Fibroblast of the aortic adventitia (primary cell): ENCODE data around the gene VPS35L. TPM values are rescaled to one million over a fixed set of nuclear protein-coding genes. Genes with fewer than 3 reads are reported as not detected.

Source experiments
- DNase-seq: peaks from one replicate; pipeline ENCODE4 v3.0.0-alpha.2; 2010; ENCODE audit warnings: low read depth
- H3K4me3 ChIP-seq: 2 replicates; pipeline ENCODE4 v1.5.1; 2011; ENCODE audit warnings: low read depth, mild to moderate bottlenecking, control low read depth, low read length, moderate library complexity
- total RNA-seq: library from RNA; depleted of rRNA; stranded (reverse); fragments of >200 nt; gene quantifications from 2 replicates; pipeline ENCODE4 v1.2.3, GENCODE V29; 2012; ENCODE audit warnings: low replicate concordance
- TF ChIP-seq, protein P1 (sequence below): IDR thresholded peaks from 2 replicates; pipeline ENCODE4 v1.5.1; 2011; ENCODE audit warnings: mild to moderate bottlenecking, low read length, control low read depth, inconsistent platforms; ENCODE audit not compliant: insufficient read depth

Gene VPS35L
- total RNA-seq, 1 donor, result 67.7 TPM

GRCh38 chr16:19573997-19574396 lies 18.5 kb downstream of the VPS35L start:
- TF ChIP-seq, protein P1, sequence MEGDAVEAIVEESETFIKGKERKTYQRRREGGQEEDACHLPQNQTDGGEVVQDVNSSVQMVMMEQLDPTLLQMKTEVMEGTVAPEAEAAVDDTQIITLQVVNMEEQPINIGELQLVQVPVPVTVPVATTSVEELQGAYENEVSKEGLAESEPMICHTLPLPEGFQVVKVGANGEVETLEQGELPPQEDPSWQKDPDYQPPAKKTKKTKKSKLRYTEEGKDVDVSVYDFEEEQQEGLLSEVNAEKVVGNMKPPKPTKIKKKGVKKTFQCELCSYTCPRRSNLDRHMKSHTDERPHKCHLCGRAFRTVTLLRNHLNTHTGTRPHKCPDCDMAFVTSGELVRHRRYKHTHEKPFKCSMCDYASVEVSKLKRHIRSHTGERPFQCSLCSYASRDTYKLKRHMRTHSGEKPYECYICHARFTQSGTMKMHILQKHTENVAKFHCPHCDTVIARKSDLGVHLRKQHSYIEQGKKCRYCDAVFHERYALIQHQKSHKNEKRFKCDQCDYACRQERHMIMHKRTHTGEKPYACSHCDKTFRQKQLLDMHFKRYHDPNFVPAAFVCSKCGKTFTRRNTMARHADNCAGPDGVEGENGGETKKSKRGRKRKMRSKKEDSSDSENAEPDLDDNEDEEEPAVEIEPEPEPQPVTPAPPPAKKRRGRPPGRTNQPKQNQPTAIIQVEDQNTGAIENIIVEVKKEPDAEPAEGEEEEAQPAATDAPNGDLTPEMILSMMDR, result no peak
- H3K4me3 ChIP-seq, result no peak overlapping the region
- no peak for DNase-seq

GRCh38 chr16:19574615-19575014 lies 19.1 kb downstream of the VPS35L start:
- TF ChIP-seq, protein P1, result no peak
- no peak overlapping the region for H3K4me3 ChIP-seq
- no peak for DNase-seq

DNA sequence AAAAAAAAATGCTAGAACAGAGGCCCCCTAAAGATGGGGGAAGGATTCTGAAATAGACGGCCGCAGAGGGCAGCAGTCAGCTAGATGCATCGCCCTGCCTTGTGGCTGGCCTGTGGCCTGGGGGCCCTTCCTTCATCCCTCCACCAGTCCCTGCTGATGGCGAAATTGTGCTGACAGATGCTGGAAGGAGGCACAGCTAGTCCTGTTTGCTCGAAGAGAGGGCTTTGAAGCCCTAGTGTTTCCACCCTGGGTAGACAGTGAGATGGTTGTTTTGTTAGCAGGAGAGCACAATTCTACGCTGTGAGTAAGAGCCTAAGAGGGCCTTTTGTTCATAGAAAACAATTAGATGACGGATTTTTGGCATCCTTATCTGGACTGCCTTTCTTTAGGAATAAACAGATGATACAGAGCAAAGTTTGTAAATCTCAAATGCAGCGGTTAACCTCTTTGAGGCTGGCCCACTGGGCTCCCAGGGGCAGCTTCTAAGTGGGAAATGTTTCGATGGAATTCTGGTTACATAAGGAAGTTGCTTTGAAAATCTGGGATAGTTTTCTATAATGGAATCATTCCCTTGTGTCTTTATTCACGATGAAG lies 23.0 kb downstream of the VPS35L start:
- DNase-seq, result peak; percentile 91
- H3K4me3 ChIP-seq, result no peak overlapping the region
- TF ChIP-seq, protein P1, result peak; percentile 12

GRCh38 chr16:19582050-19582831 lies 26.7 kb downstream of the VPS35L start:
- no peak overlapping the region for H3K4me3 ChIP-seq
- TF ChIP-seq, protein P1, result no peak

GRCh38 chr16:19583665-19584300 lies 28.3 kb downstream of the VPS35L start:
- no peak overlapping the region for H3K4me3 ChIP-seq
- peak; percentile 69 for DNase-seq

More at GRCh38 chr16:19582050-19582831, 26.7 kb downstream of the VPS35L start:
- no peak for DNase-seq

GRCh38 chr16:19588661-19589060 lies 33.2 kb downstream of the VPS35L start:
- peak; percentile 28 for DNase-seq
- TF ChIP-seq, protein P1, result no peak
- H3K4me3 ChIP-seq, result no peak overlapping the region

More at GRCh38 chr16:19583665-19584300, 28.3 kb downstream of the VPS35L start:
- TF ChIP-seq, protein P1, result peak; percentile 99
